Measurements from ENCODE around the gene GRIK1. TPM values are rescaled to one million over a fixed set of nuclear protein-coding genes. Genes with fewer than 3 reads are reported as not detected.

GRIK1 gene
- total RNA-seq, 1 donor from 2014 or later, result 0.39 TPM

- DNase-seq (ENCODE audit: low read depth in 2 of 2), result no peak
Measured at GRCh38 chr21:29547998-29548397, 391.8 kb downstream of the GRIK1 start.

GRCh38 chr21:29546071-29546470, 393.7 kb downstream of the GRIK1 start:
- no peak for DNase-seq (ENCODE audit: low read depth in 2 of 2)

GRCh38 chr21:29540289-29540688, 399.5 kb downstream of the GRIK1 start:
- no peak for DNase-seq (ENCODE audit: low read depth in 2 of 2)

GRCh38 chr21:29538115-29538514, 401.7 kb downstream of the GRIK1 start:
- DNase-seq (ENCODE audit: low read depth in 2 of 2), result no peak

- DNase-seq (ENCODE audit: low read depth in 2 of 2), result no peak
Measured at GRCh38 chr21:29534448-29534847, 405.3 kb downstream of the GRIK1 start.

- DNase-seq (ENCODE audit: low read depth in 2 of 2), result no peak
Measured at GRCh38 chr21:29529139-29529538, 410.7 kb downstream of the GRIK1 start.

GRCh38 chr21:29526545-29526944, 413.3 kb downstream of the GRIK1 start:
- DNase-seq (ENCODE audit: low read depth in 2 of 2), result no peak

- no peak for DNase-seq (ENCODE audit: low read depth in 2 of 2)
Measured at GRCh38 chr21:29524055-29524454, 415.7 kb downstream of the GRIK1 start.

GRCh38 chr21:29523646-29524045, 416.1 kb downstream of the GRIK1 start:
- DNase-seq (ENCODE audit: low read depth in 2 of 2), result no peak

- no peak for DNase-seq (ENCODE audit: low read depth in 2 of 2)
Measured at GRCh38 chr21:29521872-29522271, 417.9 kb downstream of the GRIK1 start.

GRCh38 chr21:29520171-29520570, 419.6 kb downstream of the GRIK1 start:
- no peak for DNase-seq (ENCODE audit: low read depth in 2 of 2)

GRCh38 chr21:29514652-29515247, 425.0 kb downstream of the GRIK1 start:
- no peak for DNase-seq (ENCODE audit: low read depth in 2 of 2)

- no peak for DNase-seq (ENCODE audit: low read depth in 2 of 2)
Measured at GRCh38 chr21:29513535-29513934, 426.3 kb downstream of the GRIK1 start.

GRCh38 chr21:29511096-29511495, 428.7 kb downstream of the GRIK1 start:
- no peak for DNase-seq (ENCODE audit: low read depth in 2 of 2)

GRCh38 chr21:29509121-29509520, 430.7 kb downstream of the GRIK1 start:
- no peak for DNase-seq (ENCODE audit: low read depth in 2 of 2)

- DNase-seq (ENCODE audit: low read depth in 2 of 2), result no peak
Measured at GRCh38 chr21:29508301-29508700, 431.5 kb downstream of the GRIK1 start.

GRCh38 chr21:29506947-29507346, 432.8 kb downstream of the GRIK1 start:
- DNase-seq (ENCODE audit: low read depth in 2 of 2), result no peak

- DNase-seq (ENCODE audit: low read depth in 2 of 2), result no peak
Measured at GRCh38 chr21:29506214-29506613, 433.6 kb downstream of the GRIK1 start.

- no peak for DNase-seq (ENCODE audit: low read depth in 2 of 2)
Measured at GRCh38 chr21:29504751-29505321, 435.0 kb downstream of the GRIK1 start.

GRCh38 chr21:29501451-29501850, 438.3 kb downstream of the GRIK1 start:
- no peak for DNase-seq (ENCODE audit: low read depth in 2 of 2)

GRCh38 chr21:29499734-29500343, 440.0 kb downstream of the GRIK1 start:
- DNase-seq (ENCODE audit: low read depth in 2 of 2), result peak in 1 of 2 donors; percentile 16

GRCh38 chr21:29499229-29499628, 440.6 kb downstream of the GRIK1 start:
- DNase-seq (ENCODE audit: low read depth in 2 of 2), result no peak

GRCh38 chr21:29496337-29496736, 443.5 kb downstream of the GRIK1 start:
- no peak for DNase-seq (ENCODE audit: low read depth in 2 of 2)

Measured in dermis microvascular lymphatic vessel endothelial cell (primary cell).